ENCODE results near the gene RERE.
"Not testable (repeated sequence)": the region's sequence is repeated elsewhere in the genome, so short reads cannot be mapped to it uniquely, and the experiment has no call there.

The RERE gene

GRCh38 chr1:8699679-8700078, 117.8 kb downstream of the RERE start:
- DNase-seq: no peak
- H2AK5ac ChIP-seq (ENCODE audit: low read length): no peak overlapping the region
- H2BK12ac ChIP-seq (ENCODE audit: low read length): no peak overlapping the region
- H3K27me3 ChIP-seq (ENCODE audit: insufficient read depth, low read length): no peaks in the 10 kb centered on the region
- H3K9me3 ChIP-seq (ENCODE audit: insufficient read depth, low read depth, low read length): no peaks in the 10 kb centered on the region
- no peaks in the 10 kb centered on the region for H3K36me3 ChIP-seq (ENCODE audit: control insufficient read depth in 1 of 2, insufficient read depth in 2 of 2, low read length in 2 of 2)
- H4K91ac ChIP-seq (ENCODE audit: low read depth, low read length): peak overlapping the region; percentile 62
- H4K12ac ChIP-seq (ENCODE audit: low read depth, low read length): no peak overlapping the region
- H2BK5ac ChIP-seq (ENCODE audit: low read depth, low read length, poor library complexity): peak overlapping the region; percentile 68
- no peak overlapping the region for H2AFZ ChIP-seq (ENCODE audit: insufficient read depth, low read length, poor library complexity)
- peaks cover 5 to 7% of the 10 kb centered on the region in 2 experiments for H3K4me1 ChIP-seq (ENCODE audit: control insufficient read depth in 1 of 2, insufficient read depth in 2 of 2, low read length in 2 of 2)
- H3K4ac ChIP-seq (ENCODE audit: low read depth, low read length): peak overlapping the region; percentile 99
- no peak overlapping the region for H3K4me3 ChIP-seq (ENCODE audit: low read depth, low read length)
- no peak overlapping the region for H3K23ac ChIP-seq (ENCODE audit: low read length)
- no peak overlapping the region for H3K4me2 ChIP-seq (ENCODE audit: low read length)
- no peak overlapping the region for H3K27ac ChIP-seq (ENCODE audit: low read depth, low read length)
- peaks cover 13% of the 10 kb centered on the region for H3K79me2 ChIP-seq (ENCODE audit: control insufficient read depth, insufficient read depth, low read length, poor library complexity)
- H3K14ac ChIP-seq (ENCODE audit: low read length): no peak overlapping the region
- no CpG with 5 or more reads among the region's 7 CpGs for WGBS (ENCODE audit: extremely low coverage, insufficient coverage, insufficient read length)
- H3K18ac ChIP-seq (ENCODE audit: low read length): no peak overlapping the region
- no peak overlapping the region for H3K9ac ChIP-seq (ENCODE audit: low read length)
- no peak overlapping the region for H2BK120ac ChIP-seq (ENCODE audit: insufficient read depth, low read length, poor library complexity)
- H3K79me1 ChIP-seq (ENCODE audit: low read length): peaks cover 8% of the 10 kb centered on the region
- no peak overlapping the region for H4K8ac ChIP-seq (ENCODE audit: low read depth, low read length)

- Histone ChIP-seq H3K4me3 (ENCODE audit: low read depth, low read length) (no peak overlapping the region), H2BK120ac (ENCODE audit: insufficient read depth, low read length, poor library complexity) (no peak overlapping the region), H3K27ac (ENCODE audit: low read depth, low read length) (no peak overlapping the region), H4K91ac (ENCODE audit: low read depth, low read length) (no peak overlapping the region), H2BK12ac (ENCODE audit: low read length) (no peak overlapping the region), H3K79me1 (ENCODE audit: low read length) (peaks cover 8% of the 10 kb centered on the region), H3K4ac (ENCODE audit: low read depth, low read length) (no peak overlapping the region), H3K4me2 (ENCODE audit: low read length) (no peak overlapping the region), H3K9me3 (ENCODE audit: insufficient read depth, low read depth, low read length) (no peaks in the 10 kb centered on the region), H2BK5ac (ENCODE audit: low read depth, low read length, poor library complexity) (no peak overlapping the region), H3K4me1 (ENCODE audit: control insufficient read depth in 1 of 2, insufficient read depth in 2 of 2, low read length in 2 of 2) (peaks cover 5 to 7% of the 10 kb centered on the region in 2 experiments), H3K36me3 (ENCODE audit: control insufficient read depth in 1 of 2, insufficient read depth in 2 of 2, low read length in 2 of 2) (no peaks in the 10 kb centered on the region), H3K23ac (ENCODE audit: low read length) (no peak overlapping the region), H3K14ac (ENCODE audit: low read length) (no peak overlapping the region), H4K8ac (ENCODE audit: low read depth, low read length) (no peak overlapping the region), H3K27me3 (ENCODE audit: insufficient read depth, low read length) (no peaks in the 10 kb centered on the region), H3K79me2 (ENCODE audit: control insufficient read depth, insufficient read depth, low read length, poor library complexity) (peaks cover 13% of the 10 kb centered on the region), H2AFZ (ENCODE audit: insufficient read depth, low read length, poor library complexity) (no peak overlapping the region), H4K12ac (ENCODE audit: low read depth, low read length) (no peak overlapping the region), H2AK5ac (ENCODE audit: low read length) (no peak overlapping the region), H3K18ac (ENCODE audit: low read length) (no peak overlapping the region), H3K9ac (ENCODE audit: low read length) (no peak overlapping the region)
- no CpG with 5 or more reads among the region's 3 CpGs for WGBS (ENCODE audit: extremely low coverage, insufficient coverage, insufficient read length)
- DNase-seq: peak in 1 of 2 donors; percentile 83
These were observed 118.4 kb downstream of the RERE start for GRCh38 chr1:8698937-8699447.

GRCh38 chr1:8698012-8698630, 119.3 kb downstream of the RERE start:
- H4K8ac ChIP-seq (ENCODE audit: low read depth, low read length): no peak overlapping the region
- H2BK120ac ChIP-seq (ENCODE audit: insufficient read depth, low read length, poor library complexity): no peak overlapping the region
- no peak overlapping the region for H3K4ac ChIP-seq (ENCODE audit: low read depth, low read length)
- H3K27me3 ChIP-seq (ENCODE audit: insufficient read depth, low read length): no peaks in the 10 kb centered on the region
- H2BK5ac ChIP-seq (ENCODE audit: low read depth, low read length, poor library complexity): no peak overlapping the region
- H3K79me1 ChIP-seq (ENCODE audit: low read length): peaks cover 8% of the 10 kb centered on the region
- H3K18ac ChIP-seq (ENCODE audit: low read length): no peak overlapping the region
- H3K27ac ChIP-seq (ENCODE audit: low read depth, low read length): no peak overlapping the region
- no peaks in the 10 kb centered on the region for H3K9me3 ChIP-seq (ENCODE audit: insufficient read depth, low read depth, low read length)
- WGBS (ENCODE audit: extremely low coverage, insufficient coverage, insufficient read length): no CpG with 5 or more reads among the region's 3 CpGs
- peak in 1 of 2 donors; percentile 51 for DNase-seq
- H4K12ac ChIP-seq (ENCODE audit: low read depth, low read length): no peak overlapping the region
- H4K91ac ChIP-seq (ENCODE audit: low read depth, low read length): no peak overlapping the region
- no peak overlapping the region for H2BK12ac ChIP-seq (ENCODE audit: low read length)
- H3K4me3 ChIP-seq (ENCODE audit: low read depth, low read length): no peak overlapping the region
- no peak overlapping the region for H3K9ac ChIP-seq (ENCODE audit: low read length)
- no peaks in the 10 kb centered on the region for H3K36me3 ChIP-seq (ENCODE audit: control insufficient read depth in 1 of 2, insufficient read depth in 2 of 2, low read length in 2 of 2)
- no peak overlapping the region for H3K23ac ChIP-seq (ENCODE audit: low read length)
- H3K79me2 ChIP-seq (ENCODE audit: control insufficient read depth, insufficient read depth, low read length, poor library complexity): peaks cover 13% of the 10 kb centered on the region
- H3K4me1 ChIP-seq (ENCODE audit: control insufficient read depth in 1 of 2, insufficient read depth in 2 of 2, low read length in 2 of 2): peaks cover 5 to 7% of the 10 kb centered on the region in 2 experiments
- H2AK5ac ChIP-seq (ENCODE audit: low read length): no peak overlapping the region
- no peak overlapping the region for H3K14ac ChIP-seq (ENCODE audit: low read length)
- H2AFZ ChIP-seq (ENCODE audit: insufficient read depth, low read length, poor library complexity): no peak overlapping the region
- no peak overlapping the region for H3K4me2 ChIP-seq (ENCODE audit: low read length)

- H3K4ac ChIP-seq (ENCODE audit: low read depth, low read length); H4K8ac ChIP-seq (ENCODE audit: low read depth, low read length); H2BK120ac ChIP-seq (ENCODE audit: insufficient read depth, low read length, poor library complexity); H4K91ac ChIP-seq (ENCODE audit: low read depth, low read length); H2BK5ac ChIP-seq (ENCODE audit: low read depth, low read length, poor library complexity); DNase-seq; H3K79me1 ChIP-seq (ENCODE audit: low read length); H3K4me2 ChIP-seq (ENCODE audit: low read length); H2AK5ac ChIP-seq (ENCODE audit: low read length); H3K23ac ChIP-seq (ENCODE audit: low read length); H3K9ac ChIP-seq (ENCODE audit: low read length); H2BK12ac ChIP-seq (ENCODE audit: low read length); H3K27me3 ChIP-seq (ENCODE audit: insufficient read depth, low read length); H3K18ac ChIP-seq (ENCODE audit: low read length); H3K27ac ChIP-seq (ENCODE audit: low read depth, low read length); H4K12ac ChIP-seq (ENCODE audit: low read depth, low read length); H2AFZ ChIP-seq (ENCODE audit: insufficient read depth, low read length, poor library complexity); H3K4me3 ChIP-seq (ENCODE audit: low read depth, low read length); H3K9me3 ChIP-seq (ENCODE audit: insufficient read depth, low read depth, low read length); H3K36me3 ChIP-seq (ENCODE audit: control insufficient read depth in 1 of 2, insufficient read depth in 2 of 2, low read length in 2 of 2); H3K14ac ChIP-seq (ENCODE audit: low read length); H3K79me2 ChIP-seq (ENCODE audit: control insufficient read depth, insufficient read depth, low read length, poor library complexity); H3K4me1 ChIP-seq (ENCODE audit: control insufficient read depth in 1 of 2, insufficient read depth in 2 of 2, low read length in 2 of 2): not testable (repeated sequence)
- no CpG with 5 or more reads among the region's 4 CpGs for WGBS (ENCODE audit: extremely low coverage, insufficient coverage, insufficient read length)
These were observed 122.0 kb downstream of the RERE start for GRCh38 chr1:8695442-8695841.
